Neuron (in vitro differentiated cells): Measurements from ENCODE around the gene TMEM50B.
"Not testable (repeated sequence)": the region's sequence is repeated elsewhere in the genome, so short reads cannot be mapped to it uniquely, and the experiment has no call there.

Experiments used
- H2AFZ ChIP-seq: one replicate; pipeline ENCODE4 v1.6.1; 2013; ENCODE audit warnings: low read depth, mild to moderate bottlenecking, inconsistent platforms, low read length, moderate library complexity
- H3K27me3 ChIP-seq: one replicate; pipeline ENCODE4 v1.6.1; 2013; ENCODE audit warnings: low read length; ENCODE audit not compliant: insufficient read depth
- H3K36me3 ChIP-seq: one replicate; pipeline ENCODE4 v1.6.1; 2013; ENCODE audit warnings: low read length; ENCODE audit not compliant: insufficient read depth
- H3K4me1 ChIP-seq: one replicate; pipeline ENCODE4 v1.6.1; 2013; ENCODE audit warnings: low read length; ENCODE audit not compliant: insufficient read depth
- H3K4me3 ChIP-seq: 2 replicates; pipeline ENCODE4 v1.5.1; 2013; ENCODE audit warnings: mild to moderate bottlenecking, low read length, moderate library complexity
- H3K9me3 ChIP-seq: one replicate; pipeline ENCODE4 v1.6.1; 2013; ENCODE audit warnings: low read length

The TMEM50B gene

DNA sequence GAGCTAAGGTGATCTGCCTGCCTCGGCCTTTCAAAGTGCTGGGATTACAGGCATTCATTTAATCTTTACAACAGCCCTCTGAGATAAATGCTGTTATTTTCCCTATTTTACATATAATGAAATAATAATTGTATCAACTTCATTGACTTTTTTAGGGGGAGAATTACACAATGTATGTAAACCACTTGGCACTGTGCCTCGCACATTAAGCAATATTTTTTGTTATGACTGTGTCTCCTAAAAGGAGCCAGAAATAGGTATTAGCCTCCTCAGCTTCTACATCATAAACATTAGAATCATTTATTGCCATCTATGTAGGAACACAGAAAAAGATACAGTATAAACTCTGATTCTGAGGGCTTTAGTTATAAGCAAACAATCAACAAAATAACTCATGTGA lies 12.8 kb upstream of the TMEM50B start:
- no peaks in the 10 kb centered on the region for H3K27me3 ChIP-seq
- H3K4me3 ChIP-seq, result no peak overlapping the region
- H3K9me3 ChIP-seq, result no peaks in the 10 kb centered on the region
- H2AFZ ChIP-seq, result no peak overlapping the region
- no peaks in the 10 kb centered on the region for H3K36me3 ChIP-seq
- H3K4me1 ChIP-seq, result peaks cover 5% of the 10 kb centered on the region

DNA sequence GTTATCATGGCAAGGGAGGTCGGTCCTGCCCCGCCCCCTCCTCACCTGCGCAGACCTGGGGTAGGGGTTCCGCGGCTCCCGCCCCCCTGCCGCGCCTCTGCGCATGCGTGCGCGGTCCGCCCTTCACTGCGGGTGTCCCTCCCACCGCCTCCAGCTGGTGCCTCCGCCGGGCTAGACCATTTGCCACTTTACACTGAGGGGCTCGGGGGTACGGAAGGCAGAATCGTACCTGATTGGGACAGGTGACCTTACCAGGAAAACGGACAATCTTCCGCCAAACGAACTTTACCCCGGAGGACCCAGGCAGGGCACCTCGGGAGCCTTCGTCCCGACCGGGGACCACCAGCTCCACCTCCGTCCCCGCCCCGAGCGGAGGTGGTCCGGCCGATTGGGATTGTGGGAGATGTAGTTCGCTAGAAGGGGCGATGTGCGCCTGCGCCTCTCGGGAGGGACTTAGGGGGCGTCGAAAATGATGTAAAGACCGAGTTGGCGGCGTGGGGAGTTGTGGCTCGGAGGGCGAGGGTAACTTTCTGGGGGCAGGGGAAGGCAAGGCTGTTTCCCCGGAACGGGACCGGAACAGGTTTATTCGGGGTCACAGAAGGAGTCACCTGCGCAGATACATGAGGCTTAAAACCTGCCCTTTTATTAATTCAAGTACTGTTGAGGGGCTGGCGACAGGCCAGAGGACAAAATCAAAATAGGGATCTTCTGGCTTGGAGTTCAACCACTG lies 11.8 kb upstream of the TMEM50B start, which contains the start of gene DNAJC28:
Gene DNAJC28, minus strand, starts transcription at position 344 of the 730 bp plus-strand sequence. CDS start 2,323 bp downstream, outside the sequence.
- Histone ChIP-seq H3K36me3 (no peaks in the 10 kb centered on the region), H3K27me3 (no peaks in the 10 kb centered on the region), H2AFZ (peak within 1 kb of the TSS; percentile 72), H3K9me3 (no peaks in the 10 kb centered on the region), H3K4me3 (peak within 1 kb of the TSS; percentile 73), H3K4me1 (peaks cover 5% of the 10 kb centered on the region)

DNA sequence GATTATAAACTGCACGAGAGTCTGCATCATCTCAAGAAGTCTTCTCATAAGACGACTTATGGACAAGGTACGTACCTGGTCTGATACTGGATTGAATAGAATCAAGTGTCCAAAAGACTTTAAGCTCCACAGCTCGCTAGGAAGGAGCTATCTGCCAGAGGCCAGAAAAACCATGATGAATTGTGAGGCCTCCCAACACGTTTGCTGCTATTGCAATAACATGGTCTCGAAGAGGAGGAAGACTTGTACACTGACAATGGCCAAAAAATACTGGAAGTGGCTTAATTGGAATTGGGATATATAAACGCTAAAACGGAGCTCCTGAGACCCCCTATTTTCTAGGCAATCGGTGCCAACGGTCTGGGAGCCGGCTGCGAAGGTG lies 11.2 kb upstream of the TMEM50B start:
- peak overlapping the region; percentile 72 for H2AFZ ChIP-seq
- H3K9me3 ChIP-seq, result no peaks in the 10 kb centered on the region
- H3K4me3 ChIP-seq, result peak overlapping the region; percentile 73
- no peaks in the 10 kb centered on the region for H3K27me3 ChIP-seq
- no peaks in the 10 kb centered on the region for H3K36me3 ChIP-seq
- peaks cover 5% of the 10 kb centered on the region for H3K4me1 ChIP-seq

DNA sequence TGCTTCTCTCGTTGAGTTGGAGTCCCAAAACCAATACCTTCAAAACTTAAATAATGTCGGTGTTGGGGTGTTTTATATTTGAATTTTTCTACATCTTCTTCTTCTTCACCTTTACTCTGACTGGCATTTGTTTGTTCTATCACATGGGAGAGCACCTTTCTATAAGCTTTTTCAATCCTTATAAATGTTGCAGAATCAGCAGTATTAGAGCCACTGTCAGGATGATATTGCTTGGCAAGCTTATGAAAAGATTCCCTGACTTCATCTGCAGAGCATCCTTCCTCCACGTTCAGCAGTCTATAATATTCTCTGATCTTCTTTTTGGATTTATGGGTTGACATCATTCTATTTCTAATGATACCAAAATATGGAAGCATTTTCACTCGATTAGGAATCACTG lies 9.2 kb upstream of the TMEM50B start:
- Histone ChIP-seq H3K27me3 (no peaks in the 10 kb centered on the region), H2AFZ (no peak overlapping the region), H3K9me3 (no peaks in the 10 kb centered on the region), H3K4me1 (peaks cover 5% of the 10 kb centered on the region), H3K36me3 (no peaks in the 10 kb centered on the region), H3K4me3 (no peak overlapping the region)

DNA sequence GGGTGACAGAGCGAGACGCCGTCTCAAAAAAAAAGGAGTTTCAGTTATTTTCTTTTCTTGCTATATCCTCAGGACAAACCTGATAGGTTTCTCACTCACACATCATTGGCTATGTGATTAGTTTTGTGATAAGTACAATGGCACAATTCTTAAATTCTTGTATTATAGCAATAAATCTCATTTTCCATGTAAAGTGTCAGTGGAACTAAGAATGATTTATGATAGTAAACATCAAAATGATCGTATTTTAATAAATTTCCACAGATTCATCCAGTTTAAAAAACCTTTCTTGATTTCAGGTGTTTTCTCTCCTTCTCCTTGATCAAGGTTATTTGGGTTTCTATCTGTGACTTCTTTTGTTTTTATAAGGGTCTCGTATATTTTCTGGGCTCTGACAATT lies 8.2 kb upstream of the TMEM50B start:
- no peak overlapping the region for H3K4me3 ChIP-seq
- H3K4me1 ChIP-seq, result peaks cover 5% of the 10 kb centered on the region
- H2AFZ ChIP-seq, result no peak overlapping the region
- no peaks in the 10 kb centered on the region for H3K36me3 ChIP-seq
- no peaks in the 10 kb centered on the region for H3K27me3 ChIP-seq
- no peaks in the 10 kb centered on the region for H3K9me3 ChIP-seq

DNA sequence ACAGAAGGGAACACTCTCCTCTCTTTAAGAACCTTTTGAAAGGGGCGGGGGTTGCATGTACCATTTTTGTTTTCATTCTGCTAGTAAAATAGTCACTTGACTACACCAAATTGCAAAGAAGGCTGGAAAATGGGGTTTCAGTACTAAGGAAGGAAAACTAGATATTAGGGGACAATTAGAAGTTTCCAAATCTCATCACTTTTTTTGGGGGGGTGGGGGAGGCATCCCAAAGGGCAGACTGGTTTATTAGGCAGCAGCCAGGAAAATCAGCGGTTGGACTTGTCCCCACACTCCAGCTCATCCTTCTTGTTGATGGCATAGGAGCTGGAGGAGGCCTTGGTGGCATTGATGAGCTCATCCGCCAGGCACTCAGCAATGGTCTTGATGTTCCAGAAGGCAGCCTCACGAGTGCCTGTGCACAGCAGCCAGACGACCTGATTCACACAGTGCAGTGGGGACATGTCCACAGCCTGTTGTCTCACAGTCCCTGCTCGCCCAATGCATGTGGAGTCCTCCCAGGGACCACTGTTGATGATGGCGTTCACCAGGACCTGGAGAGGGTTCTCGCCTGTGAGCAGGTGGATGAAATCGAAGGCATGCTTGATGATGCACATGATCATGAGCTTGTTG lies 1.7 kb upstream of the TMEM50B start:
- no peak overlapping the region for H3K4me3 ChIP-seq
- no peak overlapping the region for H2AFZ ChIP-seq
- no peaks in the 10 kb centered on the region for H3K36me3 ChIP-seq
- H3K9me3 ChIP-seq, result no peaks in the 10 kb centered on the region
- peaks cover 8% of the 10 kb centered on the region for H3K4me1 ChIP-seq
- no peaks in the 10 kb centered on the region for H3K27me3 ChIP-seq

DNA sequence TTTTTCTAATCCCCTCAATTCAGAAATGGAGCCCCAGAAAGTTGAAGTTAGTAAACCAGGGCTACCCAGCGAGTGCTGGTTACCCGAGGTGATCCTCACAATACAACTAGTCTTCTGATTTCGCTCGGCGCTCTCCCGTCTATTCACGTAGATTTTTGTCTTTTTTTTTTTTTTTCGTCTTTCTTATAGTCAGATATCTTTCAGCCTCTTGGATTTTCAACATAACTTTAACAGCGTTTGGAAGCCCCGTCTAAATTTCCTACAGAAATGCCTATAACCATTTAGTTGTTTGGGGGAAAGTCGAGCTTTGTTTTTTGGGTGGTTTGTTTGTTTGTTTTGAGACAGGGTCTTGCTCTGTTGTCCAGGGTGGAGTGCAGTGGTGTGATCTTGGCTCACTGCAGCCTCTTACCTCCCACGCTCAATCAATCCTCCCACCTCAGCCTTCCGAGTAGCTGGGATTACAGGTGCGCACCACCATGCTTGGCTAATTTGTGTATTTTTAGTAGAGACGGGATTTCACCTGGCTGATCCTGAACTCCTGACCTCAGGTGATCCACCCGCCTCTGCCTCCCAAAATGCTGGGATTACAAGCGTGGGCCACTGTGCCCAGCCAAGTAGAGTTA lies 818 bp upstream of the TMEM50B start:
- Histone ChIP-seq H3K9me3 (no peaks in the 10 kb centered on the region), H3K27me3 (no peaks in the 10 kb centered on the region), H3K4me1 (peaks cover 8% of the 10 kb centered on the region), H2AFZ (peak overlapping the region; percentile 85), H3K4me3 (peak overlapping the region; percentile 95), H3K36me3 (no peaks in the 10 kb centered on the region)

DNA sequence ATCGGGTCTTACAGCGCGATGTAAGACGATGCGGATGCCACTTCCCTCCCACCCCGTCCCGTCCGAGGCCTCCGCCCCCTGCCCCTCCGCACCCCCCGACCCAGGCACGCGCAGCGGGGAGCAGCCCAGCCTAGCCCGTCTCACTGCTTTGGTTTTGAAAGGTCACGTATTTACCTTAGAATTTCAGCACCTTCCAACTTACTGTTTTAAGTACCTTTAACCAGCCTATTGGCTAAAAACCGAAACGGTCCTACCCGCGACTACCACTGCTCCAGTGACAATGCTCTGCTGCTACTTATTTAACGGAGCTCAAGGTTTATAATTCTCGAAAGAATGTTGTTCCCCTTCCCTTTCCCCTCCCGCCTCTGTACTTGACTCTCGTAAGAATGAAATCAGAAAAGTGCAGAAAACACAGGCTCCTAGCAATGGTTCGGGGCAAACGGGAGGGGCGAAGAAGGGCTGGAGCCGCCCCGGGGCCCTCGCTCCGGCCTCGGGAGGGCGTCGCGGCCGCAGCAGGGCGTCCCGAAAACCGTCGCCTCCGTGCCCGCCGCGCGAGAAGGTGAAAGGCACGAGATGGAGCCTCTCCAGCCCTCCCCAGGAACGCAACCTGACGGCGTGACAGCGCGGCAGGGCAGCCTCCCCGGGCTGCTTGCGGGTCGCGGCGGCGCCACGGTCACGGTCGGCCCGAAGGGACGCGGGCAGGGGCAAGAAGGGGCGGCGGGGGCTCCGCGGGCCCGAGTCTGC lies 667 bp downstream of the TMEM50B start:
- no peaks in the 10 kb centered on the region for H3K9me3 ChIP-seq
- no peaks in the 10 kb centered on the region for H3K27me3 ChIP-seq
- peaks cover 8% of the 10 kb centered on the region for H3K4me1 ChIP-seq
- H3K36me3 ChIP-seq, result no peaks in the 10 kb centered on the region
- peak overlapping the region; percentile 95 for H3K4me3 ChIP-seq
- peak overlapping the region; percentile 99 for H2AFZ ChIP-seq

DNA sequence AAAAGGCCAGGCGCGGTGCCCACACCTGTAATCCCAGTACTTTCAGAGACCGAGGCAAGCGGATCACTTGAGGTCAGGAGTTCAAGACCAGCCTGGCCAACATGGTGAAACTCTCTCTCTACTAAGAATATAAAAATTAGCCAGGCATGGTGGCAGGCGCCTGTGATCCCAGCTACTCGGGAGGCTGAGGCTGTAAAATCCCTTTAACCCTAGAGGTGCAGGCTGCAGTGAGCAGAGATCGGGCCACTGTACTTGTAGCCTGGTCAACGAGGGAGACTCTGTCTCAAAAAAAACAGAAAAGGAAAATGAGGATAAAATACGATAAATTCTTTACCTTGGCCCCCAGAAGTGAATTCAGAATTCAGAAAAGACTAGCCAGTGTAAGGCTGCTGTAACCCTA lies 1.6 kb downstream of the TMEM50B start:
- Histone ChIP-seq H2AFZ (no peak overlapping the region), H3K4me3 (peak overlapping the region; percentile 95), H3K9me3 (no peaks in the 10 kb centered on the region), H3K27me3 (no peaks in the 10 kb centered on the region), H3K4me1 (peaks cover 8% of the 10 kb centered on the region), H3K36me3 (no peaks in the 10 kb centered on the region)

DNA sequence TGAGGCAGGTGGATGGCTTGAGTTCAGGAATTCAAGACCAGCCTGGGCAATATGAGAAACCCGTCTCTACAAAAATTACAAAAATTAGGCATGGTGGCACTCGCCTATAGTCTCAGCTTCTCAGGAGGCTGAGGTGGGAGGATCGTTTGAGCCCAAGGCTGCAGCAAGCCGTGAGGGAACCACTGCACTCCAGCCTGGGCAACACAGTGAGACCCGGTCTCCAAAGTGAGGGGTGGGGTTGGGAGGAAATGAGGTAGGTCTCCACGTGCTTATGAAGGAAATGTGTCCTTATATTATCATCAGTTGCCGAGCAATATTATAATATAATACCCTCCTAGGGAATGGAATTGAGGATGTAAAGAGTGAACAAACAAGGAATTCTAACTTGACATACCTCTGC lies 2.7 kb downstream of the TMEM50B start:
- Histone ChIP-seq H3K4me1 (peaks cover 8% of the 10 kb centered on the region), H3K9me3 (no peaks in the 10 kb centered on the region), H3K36me3 (no peaks in the 10 kb centered on the region), H3K27me3 (no peaks in the 10 kb centered on the region), H3K4me3 (no peak overlapping the region), H2AFZ (no peak overlapping the region)

DNA sequence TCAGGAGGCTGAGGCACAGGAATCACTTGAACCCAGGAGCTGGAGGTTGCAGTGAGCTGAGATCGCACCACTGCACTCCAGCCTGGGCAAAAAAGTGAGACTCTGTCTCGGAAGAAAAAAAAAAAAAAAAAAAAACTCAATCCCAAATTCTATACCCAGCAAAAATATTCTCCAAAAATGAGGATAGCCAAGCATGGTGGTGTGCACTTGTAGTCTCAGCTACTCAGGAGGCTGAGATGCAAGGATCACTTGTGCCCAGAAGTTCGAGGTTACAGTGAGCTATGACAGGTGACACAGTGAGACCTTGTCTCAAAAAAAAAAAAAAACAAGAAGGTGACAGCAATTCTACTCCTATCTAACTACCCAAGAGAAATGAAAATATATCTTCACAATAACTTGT lies 6.4 kb downstream of the TMEM50B start:
- H2AFZ ChIP-seq, result no peak overlapping the region
- no peaks in the 10 kb centered on the region for H3K9me3 ChIP-seq
- H3K36me3 ChIP-seq, result no peaks in the 10 kb centered on the region
- H3K4me1 ChIP-seq, result peaks cover 2% of the 10 kb centered on the region
- H3K27me3 ChIP-seq, result no peaks in the 10 kb centered on the region
- no peak overlapping the region for H3K4me3 ChIP-seq

DNA sequence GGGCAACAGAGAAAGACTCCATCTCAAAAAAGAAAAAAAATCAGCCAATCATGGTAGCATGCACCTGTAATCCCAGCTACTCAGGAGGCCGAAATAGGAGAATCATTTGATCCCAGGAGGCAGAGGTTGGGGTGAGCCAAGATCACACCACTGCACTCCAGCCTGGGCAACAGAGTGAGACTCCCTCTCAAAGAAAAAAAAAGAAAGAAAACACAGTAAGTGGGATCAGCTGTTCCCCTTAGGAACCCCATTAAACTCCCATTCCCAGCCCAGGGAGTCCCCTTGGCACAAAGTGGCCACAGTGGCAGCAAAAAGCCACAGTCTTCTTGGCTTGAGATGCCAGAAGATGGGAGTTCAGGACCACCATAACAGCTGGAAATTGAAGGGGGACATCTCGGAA lies 9.1 kb downstream of the TMEM50B start:
- Histone ChIP-seq H3K9me3 (no peaks in the 10 kb centered on the region), H3K36me3 (no peaks in the 10 kb centered on the region), H2AFZ (no peak overlapping the region), H3K4me3 (no peak overlapping the region), H3K4me1 (no peaks in the 10 kb centered on the region), H3K27me3 (no peaks in the 10 kb centered on the region)

DNA sequence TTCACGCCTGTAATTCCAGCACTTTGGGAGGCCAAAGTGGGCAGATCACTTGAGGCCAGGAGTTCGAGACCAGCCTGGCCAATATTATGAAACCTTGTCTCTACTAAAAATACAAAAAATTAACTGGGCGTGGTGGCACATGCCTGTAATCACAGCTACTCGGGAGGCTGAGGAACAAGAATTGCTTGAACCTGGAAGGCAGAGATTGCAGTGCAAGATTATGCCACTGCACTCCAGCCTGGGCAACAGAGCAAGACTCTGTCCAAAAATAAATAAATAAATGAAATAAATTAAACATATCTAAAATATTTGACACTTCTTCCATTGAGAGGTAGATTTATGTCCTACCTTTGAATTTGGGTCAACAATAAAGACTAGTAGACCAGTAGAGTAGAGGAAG lies 10.6 kb downstream of the TMEM50B start:
- H3K27me3 ChIP-seq, H3K4me3 ChIP-seq, H3K4me1 ChIP-seq, H3K36me3 ChIP-seq, H3K9me3 ChIP-seq, H2AFZ ChIP-seq: not testable (repeated sequence)
